GM18517 (cell line): Measurements from ENCODE around the gene TP73.

Source experiments
- ATAC-seq: cut with Tn5 transposase; IDR thresholded peaks from one replicate; pipeline ENCODE4 v1.9.1; 2021; ENCODE audit warnings: mild to moderate bottlenecking, moderate library complexity; ENCODE audit not compliant: unreplicated experiment

TP73 gene

GRCh38 chr1:3651026-3651929 is 1.0 kb upstream of the TP73 start:
- no peak for ATAC-seq

GRCh38 chr1:3652548-3653285 is 401 bp downstream of the TP73 start:
- ATAC-seq = no peak

- no peak for ATAC-seq
Observed at GRCh38 chr1:3653286-3653618, 936 bp downstream of the TP73 start.

GRCh38 chr1:3654549-3655281 is 2.4 kb downstream of the TP73 start:
- ATAC-seq = no peak

- ATAC-seq = peak; percentile 70
Observed at GRCh38 chr1:3656450-3657095, 4.3 kb downstream of the TP73 start.

- peak; percentile 11 for ATAC-seq
Observed at GRCh38 chr1:3657096-3657475, 4.8 kb downstream of the TP73 start.

- no peak for ATAC-seq
Observed at GRCh38 chr1:3657578-3658230, 5.4 kb downstream of the TP73 start.

GRCh38 chr1:3658231-3658615 is 5.9 kb downstream of the TP73 start:
- ATAC-seq = no peak

- no peak for ATAC-seq
Observed at GRCh38 chr1:3659093-3659492, 6.8 kb downstream of the TP73 start.

- no peak for ATAC-seq
Observed at GRCh38 chr1:3660704-3661103, 8.4 kb downstream of the TP73 start.

GRCh38 chr1:3661631-3662030 is 9.3 kb downstream of the TP73 start:
- ATAC-seq = no peak

GRCh38 chr1:3662080-3662671 is 9.9 kb downstream of the TP73 start:
- ATAC-seq = no peak

GRCh38 chr1:3663999-3664699 is 11.8 kb downstream of the TP73 start:
- no peak for ATAC-seq

GRCh38 chr1:3664700-3665375 is 12.5 kb downstream of the TP73 start:
- no peak for ATAC-seq

- ATAC-seq = no peak
Observed at GRCh38 chr1:3668148-3668547, 15.8 kb downstream of the TP73 start.

GRCh38 chr1:3668585-3669300 is 16.4 kb downstream of the TP73 start:
- no peak for ATAC-seq

GRCh38 chr1:3669421-3669821 is 17.1 kb downstream of the TP73 start:
- no peak for ATAC-seq

GRCh38 chr1:3669971-3670431 is 17.7 kb downstream of the TP73 start:
- no peak for ATAC-seq
